HG03196 (cell line): Measurements from ENCODE around the gene ULK1.

ENCODE experiments used
- ATAC-seq: cut with Tn5 transposase; IDR thresholded peaks from one replicate; pipeline ENCODE4 v1.9.1; 2021; ENCODE audit not compliant: unreplicated experiment

Gene ULK1

GRCh38 chr12:131905630-131906091 is 11.2 kb downstream of the ULK1 start:
- no peak for ATAC-seq

- no peak for ATAC-seq
Observed at GRCh38 chr12:131907379-131908091, 13.1 kb downstream of the ULK1 start.

GRCh38 chr12:131908092-131909080 is 14.0 kb downstream of the ULK1 start:
- ATAC-seq, result no peak

GRCh38 chr12:131909081-131909751 is 14.8 kb downstream of the ULK1 start:
- no peak for ATAC-seq

- no peak for ATAC-seq
Observed at GRCh38 chr12:131909752-131910219, 15.4 kb downstream of the ULK1 start.

- no peak for ATAC-seq
Observed at GRCh38 chr12:131910302-131911027, 16.0 kb downstream of the ULK1 start.

GRCh38 chr12:131911028-131911650 is 16.7 kb downstream of the ULK1 start:
- no peak for ATAC-seq

GRCh38 chr12:131911851-131912477 is 17.5 kb downstream of the ULK1 start:
- no peak for ATAC-seq

- no peak for ATAC-seq
Observed at GRCh38 chr12:131912518-131913274, 18.3 kb downstream of the ULK1 start.

- ATAC-seq, result no peak
Observed at GRCh38 chr12:131913666-131914065, 19.2 kb downstream of the ULK1 start.

- no peak for ATAC-seq
Observed at GRCh38 chr12:131914179-131914702, 19.8 kb downstream of the ULK1 start.

GRCh38 chr12:131915000-131915689 is 20.7 kb downstream of the ULK1 start:
- no peak for ATAC-seq

- no peak for ATAC-seq
Observed at GRCh38 chr12:131915823-131916222, 21.4 kb downstream of the ULK1 start.

GRCh38 chr12:131916306-131917138 is 22.1 kb downstream of the ULK1 start:
- no peak for ATAC-seq

GRCh38 chr12:131917139-131917710 is 22.8 kb downstream of the ULK1 start:
- ATAC-seq, result no peak

GRCh38 chr12:131917711-131918306 is 23.4 kb downstream of the ULK1 start:
- no peak for ATAC-seq
